ENCODE measurements around the gene RTN4RL2. TPM values are rescaled to one million over a fixed set of nuclear protein-coding genes. Genes with fewer than 3 reads are reported as not detected.

The RTN4RL2 gene
- total RNA-seq, 6 experiments from 2014 or later: 12.5 to 54.4 (median 18.6) TPM

DNA sequence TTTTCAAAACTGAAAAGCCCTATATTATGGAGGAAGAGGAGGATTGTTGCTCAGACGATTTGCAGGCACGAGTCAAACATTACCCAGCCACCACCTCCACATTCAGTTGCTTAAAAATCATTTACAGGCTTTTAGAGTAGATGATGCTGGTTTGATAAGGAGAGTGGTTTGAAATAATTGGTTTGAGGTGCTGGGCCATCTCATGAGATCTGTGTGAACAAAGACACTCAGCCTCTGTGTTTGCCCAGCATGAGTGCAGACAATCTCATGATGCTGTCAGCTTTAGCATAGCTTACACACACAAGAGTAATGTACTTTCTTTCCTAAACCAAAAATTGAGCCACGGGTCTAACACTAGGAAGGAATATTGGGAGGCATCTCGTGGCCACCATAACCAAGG, 37.7 kb upstream of the RTN4RL2 start:
- intact Hi-C loops (cut with DNase I): no loop called here
- Histone ChIP-seq H3K27ac (no peak overlapping the region), H3K27me3 (no peaks in the 10 kb centered on the region), H3K9me3 (no peaks in the 10 kb centered on the region), H3K36me3 (peaks cover 4 to 47% (median 18%) of the 10 kb centered on the region in 4 donors), H3K4me1 (peaks cover 0 to 51% (median 13%) of the 10 kb centered on the region in 4 donors), H3K4me3 (no peak overlapping the region)
- DNase-seq (no peak), ATAC-seq (no peak)
- WGBS (ENCODE audit: insufficient coverage, low coverage, low lambda C conversion rate, missing lambda C conversion rate): 73% methylated on average over 4 of the region's 4 CpGs
- TF ChIP-seq, protein P1, sequence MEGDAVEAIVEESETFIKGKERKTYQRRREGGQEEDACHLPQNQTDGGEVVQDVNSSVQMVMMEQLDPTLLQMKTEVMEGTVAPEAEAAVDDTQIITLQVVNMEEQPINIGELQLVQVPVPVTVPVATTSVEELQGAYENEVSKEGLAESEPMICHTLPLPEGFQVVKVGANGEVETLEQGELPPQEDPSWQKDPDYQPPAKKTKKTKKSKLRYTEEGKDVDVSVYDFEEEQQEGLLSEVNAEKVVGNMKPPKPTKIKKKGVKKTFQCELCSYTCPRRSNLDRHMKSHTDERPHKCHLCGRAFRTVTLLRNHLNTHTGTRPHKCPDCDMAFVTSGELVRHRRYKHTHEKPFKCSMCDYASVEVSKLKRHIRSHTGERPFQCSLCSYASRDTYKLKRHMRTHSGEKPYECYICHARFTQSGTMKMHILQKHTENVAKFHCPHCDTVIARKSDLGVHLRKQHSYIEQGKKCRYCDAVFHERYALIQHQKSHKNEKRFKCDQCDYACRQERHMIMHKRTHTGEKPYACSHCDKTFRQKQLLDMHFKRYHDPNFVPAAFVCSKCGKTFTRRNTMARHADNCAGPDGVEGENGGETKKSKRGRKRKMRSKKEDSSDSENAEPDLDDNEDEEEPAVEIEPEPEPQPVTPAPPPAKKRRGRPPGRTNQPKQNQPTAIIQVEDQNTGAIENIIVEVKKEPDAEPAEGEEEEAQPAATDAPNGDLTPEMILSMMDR (IDR thresholded peaks at IDR 0.05): no peak
- TF ChIP-seq POLR2A (IDR thresholded peaks at IDR 0.05): no peak

DNA sequence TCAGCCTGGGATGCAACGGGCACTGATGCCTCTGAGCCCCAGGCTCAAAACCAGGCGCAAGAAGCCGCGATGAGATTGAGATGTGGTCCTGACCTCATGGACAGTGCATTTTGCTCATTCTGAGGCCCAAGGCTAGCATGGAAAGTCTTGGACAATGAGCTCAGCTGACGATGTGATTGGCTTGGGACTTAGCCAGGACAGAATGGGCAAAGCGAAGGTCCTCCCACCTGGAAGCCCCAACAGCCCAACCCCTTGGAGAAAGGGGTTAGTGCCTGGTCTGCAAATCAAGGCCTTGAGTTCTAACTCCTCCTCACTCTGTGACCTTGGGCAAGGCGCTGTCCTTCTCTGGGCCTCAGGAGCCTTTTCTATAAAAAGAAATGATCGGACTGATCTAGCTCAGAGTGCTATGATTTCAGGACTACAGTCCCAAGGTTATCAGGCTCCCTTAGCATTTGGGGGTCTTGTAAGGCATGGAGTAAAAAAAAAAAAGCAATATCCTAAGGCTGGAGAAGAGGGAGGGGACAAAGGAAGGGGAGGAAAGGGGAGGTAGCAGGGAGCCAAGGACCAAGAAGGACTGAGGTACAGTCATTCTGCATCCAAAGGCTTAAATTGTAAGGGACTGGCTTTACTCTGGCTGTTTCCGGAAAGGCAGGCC, 36.1 kb upstream of the RTN4RL2 start:
- intact Hi-C loops (cut with DNase I): no loop called here
- Histone ChIP-seq H3K4me3 (peak overlapping the region; percentile 66 to 70 (median 67)), H3K27me3 (no peaks in the 10 kb centered on the region), H3K27ac (peak overlapping the region; percentile 98 to 99 (median 99)), H3K36me3 (peaks cover 2 to 33% (median 9%) of the 10 kb centered on the region in 4 donors), H3K4me1 (peaks cover 0 to 67% (median 21%) of the 10 kb centered on the region in 4 donors), H3K9me3 (no peaks in the 10 kb centered on the region)
- TF ChIP-seq, protein P1 (IDR thresholded peaks at IDR 0.05): no peak
- TF ChIP-seq POLR2A (IDR thresholded peaks at IDR 0.05): no peak
- 86% methylated on average over 6 of the region's 9 CpGs for WGBS (ENCODE audit: insufficient coverage, low coverage, low lambda C conversion rate, missing lambda C conversion rate)
- ATAC-seq: no peak
- DNase-seq: no peak

DNA sequence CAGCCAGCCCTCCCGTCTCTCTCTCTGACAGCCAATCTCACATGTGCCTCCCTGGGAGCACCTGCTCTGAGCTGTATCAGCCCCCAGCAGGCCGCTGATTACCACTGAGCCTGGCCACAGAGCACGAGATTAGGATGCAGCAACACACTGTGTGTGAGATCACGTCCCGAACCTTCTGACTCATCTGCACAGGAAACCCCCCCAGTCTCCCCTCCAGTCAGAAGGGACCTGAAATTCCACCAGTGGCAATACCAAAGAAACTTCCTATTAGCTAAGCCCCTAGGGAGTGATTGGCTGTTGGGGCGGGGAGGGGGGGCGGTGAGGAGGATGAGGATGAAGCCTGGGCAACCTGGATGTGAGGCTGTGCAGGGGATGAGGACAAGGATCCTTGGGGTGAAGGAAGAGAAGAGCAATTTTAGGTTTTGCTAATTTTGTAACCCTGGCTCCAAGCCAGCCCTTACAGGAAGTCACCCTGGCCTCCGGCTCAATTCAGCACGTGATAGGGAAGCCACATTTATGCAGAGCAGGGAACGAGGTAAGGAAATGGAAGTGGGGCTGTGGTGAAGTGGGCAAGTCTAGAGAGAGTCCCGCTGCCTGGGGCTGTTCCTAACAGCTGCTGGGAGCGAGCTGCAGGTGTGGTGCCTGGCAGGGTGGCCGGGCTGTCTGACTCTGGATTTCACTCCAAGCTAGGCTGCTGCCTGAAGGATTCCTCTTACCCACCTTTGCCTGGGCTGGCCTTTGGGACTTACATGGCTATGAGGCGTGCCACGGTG, 35.4 kb upstream of the RTN4RL2 start:
- intact Hi-C loops (cut with DNase I): no loop called here
- Histone ChIP-seq H3K27ac (peak overlapping the region; percentile 98 to 99 (median 99)), H3K4me3 (peak overlapping the region; percentile 66 to 70 (median 67)), H3K4me1 (peaks cover 0 to 74% (median 24%) of the 10 kb centered on the region in 4 donors), H3K9me3 (no peaks in the 10 kb centered on the region), H3K27me3 (no peaks in the 10 kb centered on the region), H3K36me3 (peaks cover 2 to 26% (median 9%) of the 10 kb centered on the region in 4 donors)
- WGBS (ENCODE audit: insufficient coverage, low coverage, low lambda C conversion rate, missing lambda C conversion rate): 22% methylated on average over 14 of the region's 15 CpGs
- DNase-seq (peak; percentile 64 to 84 (median 75)), ATAC-seq (peak; percentile 28 to 67 (median 51))
- TF ChIP-seq POLR2A (IDR thresholded peaks at IDR 0.05): no peak
- TF ChIP-seq, protein P1 (IDR thresholded peaks at IDR 0.05): no peak

DNA sequence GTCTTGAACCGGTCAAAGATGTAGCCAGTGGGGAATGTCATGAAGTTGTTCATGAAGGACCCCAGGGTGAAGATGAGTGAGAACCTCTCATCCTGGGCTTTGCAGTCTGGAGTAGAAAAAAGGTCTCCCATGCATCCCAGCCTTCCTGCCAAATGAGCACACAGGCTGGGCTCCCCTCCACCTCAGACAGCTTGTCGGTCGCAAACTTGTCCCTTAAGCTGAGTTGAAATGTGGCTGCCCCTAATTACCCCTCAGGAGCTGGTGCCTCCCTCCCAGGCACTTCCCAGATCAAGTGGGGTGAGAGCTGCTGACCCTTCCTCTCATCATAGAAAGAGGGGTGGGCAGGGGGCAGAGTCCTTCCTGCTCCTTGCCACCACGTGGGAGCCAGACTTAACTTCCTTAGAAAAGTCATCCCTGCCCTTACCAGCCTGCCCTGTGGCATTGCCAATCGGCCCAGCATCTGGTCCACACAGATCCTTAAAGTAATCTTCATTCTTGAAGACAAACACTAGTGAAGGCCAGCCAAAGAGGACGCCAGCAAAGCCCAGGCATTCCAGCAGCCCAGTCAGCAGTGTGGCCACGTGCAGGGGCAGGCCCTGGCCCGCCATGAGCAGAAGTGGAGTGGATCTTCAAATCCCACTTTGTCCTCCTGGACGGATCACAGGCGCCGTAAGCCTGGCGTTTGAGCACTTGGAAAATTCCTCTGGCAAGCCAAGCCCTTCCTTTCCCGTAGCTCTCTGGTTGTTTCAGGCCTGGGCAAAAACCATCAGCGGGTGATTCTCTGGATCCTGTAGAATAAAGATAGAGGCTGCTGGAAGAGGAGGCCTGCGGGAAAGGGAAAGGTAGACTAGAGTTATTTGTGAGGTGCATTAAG, 34.5 kb upstream of the RTN4RL2 start:
- H3K36me3 ChIP-seq: peaks cover 0 to 18% (median 7%) of the 10 kb centered on the region in 4 donors
- H3K4me1 ChIP-seq: peaks cover 0 to 82% (median 28%) of the 10 kb centered on the region in 4 donors
- TF ChIP-seq POLR2A (IDR thresholded peaks at IDR 0.05): no peak
- TF ChIP-seq, protein P1 (IDR thresholded peaks at IDR 0.05): no peak
- H3K27me3 ChIP-seq: no peaks in the 10 kb centered on the region
- H3K9me3 ChIP-seq: no peaks in the 10 kb centered on the region
- peak overlapping the region; percentile 66 to 70 (median 67) for H3K4me3 ChIP-seq
- WGBS (ENCODE audit: insufficient coverage, low coverage, low lambda C conversion rate, missing lambda C conversion rate): 22% methylated on average over 9 of the region's 15 CpGs
- peak overlapping the region; percentile 98 to 99 (median 99) for H3K27ac ChIP-seq
- DNase-seq (peak; percentile 51 to 69 (median 66)), ATAC-seq (peak in 3 of 4 donors; percentile 2 to 13 (median 3))
- intact Hi-C loops (cut with DNase I): no loop called here
